Hematopoietic multipotent progenitor cell treated with erythropoietin and hydrocortisone succinate and interleukin-3 and kit ligand, for 6 days (in vitro differentiated cells): Measurements from ENCODE around the gene PTPRR.

ENCODE experiments used
- DNase-seq: peaks from one replicate; pipeline ENCODE4 v3.0.0-alpha.2; 2015

Gene PTPRR

DNA sequence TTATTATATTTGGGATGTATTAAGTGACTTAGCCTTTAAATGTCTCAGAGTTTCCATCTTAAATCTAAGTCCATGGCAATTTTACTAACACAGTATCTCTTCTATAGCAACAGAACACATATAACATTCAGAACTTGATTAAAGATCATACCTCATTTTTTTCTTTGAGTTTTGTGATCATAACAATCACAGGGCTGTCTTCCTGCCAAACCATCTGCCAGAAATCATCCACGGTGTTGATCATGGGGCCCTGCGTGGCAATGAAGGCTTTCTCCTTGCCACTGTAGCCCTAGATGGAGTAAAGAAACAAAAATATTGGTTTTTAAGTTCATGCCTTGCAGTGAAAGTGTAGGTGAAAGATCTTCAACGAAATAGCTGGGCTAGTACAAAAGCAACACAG, 236.6 kb downstream of the PTPRR start:
- DNase-seq: no peak

- DNase-seq: no peak
Measured at GRCh38 chr12:70671698-70672097, 248.8 kb downstream of the PTPRR start.

- DNase-seq: no peak
Measured at GRCh38 chr12:70670948-70671347, 249.6 kb downstream of the PTPRR start.

GRCh38 chr12:70667253-70667652, 253.3 kb downstream of the PTPRR start:
- no peak for DNase-seq

DNA sequence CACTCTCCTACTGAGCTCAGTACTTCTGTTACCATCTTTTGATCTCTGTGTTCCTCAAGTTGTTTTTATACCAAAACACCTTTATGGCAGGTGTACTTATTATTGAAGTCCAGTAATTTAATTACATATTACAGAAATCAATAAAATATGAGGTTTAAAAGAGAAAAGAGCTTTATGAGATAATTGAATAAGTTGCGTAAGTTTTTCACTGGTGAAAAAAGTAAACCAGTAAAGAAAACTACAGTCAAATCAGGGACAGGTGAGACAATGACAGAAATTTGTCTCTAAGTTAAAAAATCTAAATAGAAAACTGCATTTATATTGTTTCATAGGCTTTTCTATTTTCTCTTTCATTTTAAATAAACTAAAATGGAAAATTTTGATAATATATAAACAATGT, 254.2 kb downstream of the PTPRR start:
- DNase-seq: no peak

- DNase-seq: no peak
Measured at GRCh38 chr12:70664465-70664881, 256.1 kb downstream of the PTPRR start.

DNA sequence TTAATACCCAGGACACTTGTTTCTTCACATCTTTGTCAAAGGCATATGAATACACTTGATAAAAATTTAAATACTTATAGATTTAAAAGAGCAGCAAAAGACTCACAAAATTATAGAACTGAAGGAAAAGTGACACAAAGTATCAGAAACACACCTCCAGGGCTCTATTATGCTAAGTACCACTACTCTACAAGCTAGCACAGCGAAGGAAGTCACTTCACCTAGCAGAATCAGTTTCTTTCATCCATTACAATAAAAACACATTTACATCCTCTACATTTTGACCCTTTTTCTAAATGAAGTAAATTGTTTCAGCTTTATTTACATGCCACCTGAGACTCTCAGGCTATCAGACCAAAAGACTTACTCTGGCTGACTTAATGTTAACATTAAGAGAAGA, 256.7 kb downstream of the PTPRR start:
- DNase-seq: no peak

GRCh38 chr12:70661466-70662161, 258.9 kb downstream of the PTPRR start:
- DNase-seq: no peak

- DNase-seq: peak; percentile 86
Measured at GRCh38 chr12:70660620-70661219, 259.8 kb downstream of the PTPRR start.

- no peak for DNase-seq
Measured at GRCh38 chr12:70660002-70660604, 260.4 kb downstream of the PTPRR start.

DNA sequence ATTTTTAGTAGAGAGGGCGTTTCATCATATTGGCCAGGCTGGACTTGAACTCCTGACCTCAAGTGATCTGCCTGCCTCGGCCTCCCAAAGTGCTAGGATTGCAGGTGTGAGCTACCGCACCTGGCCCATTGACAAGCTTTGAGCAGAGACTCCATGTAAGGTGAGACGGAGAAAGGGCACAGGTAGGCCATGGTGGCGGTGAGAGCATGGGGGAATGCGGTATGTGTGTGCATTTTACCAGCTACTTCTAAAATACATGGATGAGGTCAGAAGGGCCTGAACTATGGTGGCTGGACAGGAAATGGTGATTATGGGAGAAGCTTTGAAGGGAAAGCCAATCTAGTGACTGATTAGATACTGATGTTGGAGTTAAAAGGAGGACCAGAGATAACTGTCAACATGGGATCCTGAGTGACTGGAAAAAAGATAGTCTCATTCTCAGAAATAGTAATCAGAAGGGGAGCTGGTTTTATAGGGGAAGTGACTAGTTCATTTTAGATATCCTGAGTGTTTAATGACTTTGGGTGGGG, 261.4 kb downstream of the PTPRR start:
- peak; percentile 7 for DNase-seq

- DNase-seq: no peak
Measured at GRCh38 chr12:70657616-70658286, 262.8 kb downstream of the PTPRR start.

DNA sequence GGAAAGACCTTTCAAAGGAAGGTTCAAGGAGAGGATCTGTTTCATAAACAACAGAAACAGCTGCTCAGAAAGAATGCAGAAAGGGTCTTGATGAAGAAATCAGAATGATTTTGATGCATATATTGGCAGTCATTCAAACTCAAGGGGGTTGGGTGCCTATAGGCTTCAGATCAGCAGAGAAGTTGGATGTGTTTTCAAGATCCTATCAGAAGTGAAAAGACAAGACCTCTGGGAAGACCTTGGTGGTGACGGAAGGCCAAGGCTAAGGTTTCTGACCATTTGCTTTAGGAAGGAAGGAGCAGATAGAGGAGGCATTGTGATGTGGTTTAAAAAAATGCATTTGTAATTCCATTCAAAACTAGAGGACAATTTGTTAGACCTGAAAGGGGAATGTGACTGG, 268.1 kb downstream of the PTPRR start:
- no peak for DNase-seq

- DNase-seq: no peak
Measured at GRCh38 chr12:70648831-70649230, 271.7 kb downstream of the PTPRR start.

- no peak for DNase-seq
Measured at GRCh38 chr12:70648191-70648590, 272.3 kb downstream of the PTPRR start.

GRCh38 chr12:70646850-70647249, 273.7 kb downstream of the PTPRR start:
- no peak for DNase-seq

- DNase-seq: peak; percentile 69
Measured at GRCh38 chr12:70645494-70646317, 274.8 kb downstream of the PTPRR start.

GRCh38 chr12:70644861-70645260, 275.7 kb downstream of the PTPRR start:
- DNase-seq: no peak

DNA sequence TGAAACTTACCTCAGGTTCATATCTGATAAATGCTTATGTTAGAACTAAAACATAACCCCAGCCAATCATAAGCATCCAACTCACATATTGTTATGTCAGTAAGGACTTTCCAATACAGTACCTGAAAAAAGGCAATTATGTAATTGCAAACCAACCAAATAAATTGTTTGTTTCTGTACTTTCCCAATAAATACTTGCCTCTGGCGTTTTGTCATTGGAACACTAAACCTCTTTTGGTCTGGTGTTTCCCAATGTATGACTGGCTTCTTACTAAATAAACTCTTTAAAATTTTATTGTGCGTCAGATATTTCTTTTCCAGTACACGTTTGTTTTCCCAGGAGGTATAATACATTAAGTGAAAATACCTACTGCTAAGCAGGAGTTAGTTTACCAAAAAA, 276.6 kb downstream of the PTPRR start:
- DNase-seq: no peak

GRCh38 chr12:70641691-70642090, 278.8 kb downstream of the PTPRR start:
- no peak for DNase-seq

GRCh38 chr12:70640901-70641300, 279.6 kb downstream of the PTPRR start:
- DNase-seq: no peak

DNA sequence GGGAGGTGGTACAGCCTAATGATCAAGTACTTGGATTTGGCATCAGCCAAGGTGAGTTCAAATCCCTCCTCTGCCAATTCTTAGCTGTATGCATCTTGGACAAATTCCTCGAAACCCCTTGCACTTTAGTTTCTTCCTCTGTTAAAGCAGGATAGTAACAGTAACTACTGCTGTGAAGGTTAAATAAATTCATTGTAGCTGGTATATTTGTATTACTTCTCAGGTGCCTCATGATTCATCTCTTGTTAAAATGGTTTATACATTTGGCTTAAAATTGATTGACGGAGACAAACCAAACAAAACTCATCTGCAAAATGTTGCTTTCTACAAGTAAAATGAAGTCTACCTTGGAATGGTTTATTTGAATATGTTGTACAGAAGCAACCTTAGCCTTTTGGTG, 281.0 kb downstream of the PTPRR start:
- no peak for DNase-seq
